SK-N-SH treated with all-trans-retinoic acid at 6 μM for 48 hours (cell line): Measurements from ENCODE around the gene NTM.

Experiments used
- ATAC-seq: fragments of 200-7000 bp; cut with Tn5 transposase; 3 replicates; pipeline ENCODE4 v1.9.1; 2020; ENCODE audit warnings: mild to moderate bottlenecking, moderate library complexity
- ARNTL ChIP-seq: fragments of 450-650 bp; formaldehyde crosslinking; IDR thresholded peaks from 2 replicates; pipeline ENCODE4 v1.5.0; 2020; ENCODE audit warnings: low read depth, mild to moderate bottlenecking, moderate library complexity, borderline replicate concordance
- BACH2 ChIP-seq: fragments of 250-450 bp; sonication (Bioruptor Pico); IDR thresholded peaks from 2 replicates; pipeline ENCODE4 v1.9.0; 2021; ENCODE audit warnings: mild to moderate bottlenecking, borderline replicate concordance
- CREB5 ChIP-seq: fragments of 250-450 bp; sonication (Bioruptor Pico); IDR thresholded peaks from 2 replicates; pipeline ENCODE4 v1.5.1; 2020; ENCODE audit warnings: low read depth, mild to moderate bottlenecking, moderate library complexity
- CSDC2 ChIP-seq: fragments of 250-450 bp; sonication (Bioruptor Pico); IDR thresholded peaks from 2 replicates; pipeline ENCODE4 v1.5.0; 2020; ENCODE audit warnings: mild to moderate bottlenecking, moderate library complexity
- CSRNP3 ChIP-seq: fragments of 250-450 bp; sonication (Bioruptor Pico); IDR thresholded peaks from 2 replicates; pipeline ENCODE4 v1.5.1; 2021; ENCODE audit warnings: mild to moderate bottlenecking, moderate library complexity
- ESRRG ChIP-seq: fragments of 250-450 bp; sonication (Bioruptor Pico); IDR thresholded peaks from 2 replicates; pipeline ENCODE4 v1.6.1; 2021; ENCODE audit warnings: mild to moderate bottlenecking
- ISL1 ChIP-seq: fragments of 250-450 bp; sonication (Bioruptor Pico); IDR thresholded peaks from 2 replicates; pipeline ENCODE4 v2.1.2; 2022; ENCODE audit warnings: mild to moderate bottlenecking, moderate library complexity
- OSR1 ChIP-seq: fragments of 250-450 bp; sonication (Bioruptor Pico); IDR thresholded peaks from 2 replicates; pipeline ENCODE4 v1.8.0; 2022; ENCODE audit warnings: moderate library complexity, mild to moderate bottlenecking, inconsistent platforms
- PATZ1 ChIP-seq: fragments of 250-450 bp; sonication (Bioruptor Pico); IDR thresholded peaks from 2 replicates; pipeline ENCODE4 v1.8.0; 2020; ENCODE audit warnings: mild to moderate bottlenecking, moderate library complexity, borderline replicate concordance
- POU6F1 ChIP-seq: fragments of 250-450 bp; sonication (Bioruptor Pico); IDR thresholded peaks from 2 replicates; pipeline ENCODE4 v1.8.0; 2021; ENCODE audit warnings: low read depth, mild to moderate bottlenecking, moderate library complexity, borderline replicate concordance
- PPARA ChIP-seq: fragments of 250-450 bp; sonication (Bioruptor Pico); IDR thresholded peaks from 2 replicates; pipeline ENCODE4 v1.5.0; 2020; ENCODE audit warnings: mild to moderate bottlenecking, borderline replicate concordance
- RARB ChIP-seq: fragments of 250-450 bp; sonication (Bioruptor Pico); IDR thresholded peaks from 2 replicates; pipeline ENCODE4 v1.8.0; 2021; ENCODE audit warnings: mild to moderate bottlenecking, moderate library complexity
- SNAI2 ChIP-seq: fragments of 250-450 bp; sonication (Bioruptor Pico); IDR thresholded peaks from 2 replicates; pipeline ENCODE4 v1.5.0; 2020; ENCODE audit warnings: mild to moderate bottlenecking, moderate library complexity
- TCF4 ChIP-seq: fragments of 250-450 bp; sonication (Bioruptor Pico); IDR thresholded peaks from 2 replicates; pipeline ENCODE4 v1.8.0; 2021; ENCODE audit warnings: mild to moderate bottlenecking, moderate library complexity, borderline replicate concordance
- TSHZ2 ChIP-seq: fragments of 250-450 bp; sonication (Bioruptor Pico); IDR thresholded peaks from 2 replicates; pipeline ENCODE4 v1.5.0; 2020; ENCODE audit warnings: mild to moderate bottlenecking, moderate library complexity
- ZC3H10 ChIP-seq: fragments of 250-450 bp; sonication (Bioruptor Pico); IDR thresholded peaks from 2 replicates; pipeline ENCODE4 v1.5.1; 2021; ENCODE audit warnings: mild to moderate bottlenecking, moderate library complexity
- ZFP30 ChIP-seq: fragments of 450-650 bp; formaldehyde crosslinking; IDR thresholded peaks from 2 replicates; pipeline ENCODE4 v1.5.0; 2022; ENCODE audit warnings: mild to moderate bottlenecking, moderate library complexity
- ZNF565 ChIP-seq: fragments of 450-650 bp; formaldehyde crosslinking; conservative IDR thresholded peaks from 2 replicates; pipeline ENCODE4 v1.5.0; 2020; ENCODE audit warnings: low read depth, mild to moderate bottlenecking, moderate library complexity
- ZNF8 ChIP-seq: fragments of 450-650 bp; formaldehyde crosslinking; IDR thresholded peaks from 2 replicates; pipeline ENCODE4 v1.5.0; 2020; ENCODE audit warnings: mild to moderate bottlenecking, moderate library complexity

The NTM gene

GRCh38 chr11:131659931-131660330, 289.5 kb downstream of the NTM start:
- ATAC-seq, result no peak
- TF ChIP-seq POU6F1 (CRISPR knock-in tag) (no peak), ZC3H10 (no peak), OSR1 (CRISPR knock-in tag) (no peak), BACH2 (CRISPR knock-in tag) (no peak), ZNF8 (CRISPR knock-in tag) (no peak), ZFP30 (CRISPR knock-in tag) (no peak), ZNF565 (no peak)

GRCh38 chr11:131661132-131661531, 290.7 kb downstream of the NTM start:
- ATAC-seq, result no peak
- TF ChIP-seq CSDC2 (CRISPR knock-in tag) (no peak), PATZ1 (CRISPR knock-in tag) (no peak), ZFP30 (CRISPR knock-in tag) (no peak), TCF4 (CRISPR knock-in tag) (no peak), RARB (CRISPR knock-in tag) (no peak), ESRRG (CRISPR knock-in tag) (no peak), TSHZ2 (CRISPR knock-in tag) (no peak), ISL1 (CRISPR knock-in tag) (no peak), PPARA (CRISPR knock-in tag) (no peak), CSRNP3 (CRISPR knock-in tag) (no peak)
- TF ChIP-seq, all 23 proteins: peak for 0

- no peak for TF ChIP-seq PPARA (CRISPR knock-in tag)
- no peak for ATAC-seq
Measured at GRCh38 chr11:131662317-131662972, 292.0 kb downstream of the NTM start.

- no peak for ATAC-seq
- no peak for TF ChIP-seq ARNTL
- no peak for TF ChIP-seq PPARA (CRISPR knock-in tag)
- TF ChIP-seq CREB5 (CRISPR knock-in tag), result no peak
- no peak for TF ChIP-seq TSHZ2 (CRISPR knock-in tag)
- no peak for TF ChIP-seq SNAI2 (CRISPR knock-in tag)
Measured at GRCh38 chr11:131662993-131663392, 292.6 kb downstream of the NTM start.
